ENCODE measurements around the gene WDR37.
"Not testable (repeated sequence)": the region's sequence is repeated elsewhere in the genome, so short reads cannot be mapped to it uniquely, and the experiment has no call there.

DNA sequence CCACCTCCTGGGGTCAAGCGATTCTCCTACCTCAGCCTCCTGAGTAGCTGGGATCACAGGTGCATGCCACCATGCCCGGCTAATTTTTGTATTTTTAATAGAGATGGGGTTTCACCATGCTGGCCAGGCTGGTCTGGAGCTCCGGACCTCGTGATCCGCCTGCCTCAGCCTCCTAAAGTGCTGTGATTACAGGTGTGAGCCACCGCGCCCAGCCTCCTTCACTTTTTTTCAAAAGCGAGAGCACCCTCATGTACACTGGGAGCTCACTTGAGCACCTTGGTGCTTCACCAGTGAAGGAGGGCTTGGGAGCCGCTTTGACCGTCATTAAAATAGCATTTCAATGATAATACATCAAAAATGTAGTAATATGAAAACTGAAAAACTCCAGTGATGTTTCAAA, 102.4 kb downstream of the WDR37 start:
- not testable (repeated sequence) for TF ChIP-seq EZH2phosphoT487 (IDR thresholded peaks at IDR 0.05; ENCODE audit: borderline replicate concordance, low read length)
- TF ChIP-seq, protein P1, sequence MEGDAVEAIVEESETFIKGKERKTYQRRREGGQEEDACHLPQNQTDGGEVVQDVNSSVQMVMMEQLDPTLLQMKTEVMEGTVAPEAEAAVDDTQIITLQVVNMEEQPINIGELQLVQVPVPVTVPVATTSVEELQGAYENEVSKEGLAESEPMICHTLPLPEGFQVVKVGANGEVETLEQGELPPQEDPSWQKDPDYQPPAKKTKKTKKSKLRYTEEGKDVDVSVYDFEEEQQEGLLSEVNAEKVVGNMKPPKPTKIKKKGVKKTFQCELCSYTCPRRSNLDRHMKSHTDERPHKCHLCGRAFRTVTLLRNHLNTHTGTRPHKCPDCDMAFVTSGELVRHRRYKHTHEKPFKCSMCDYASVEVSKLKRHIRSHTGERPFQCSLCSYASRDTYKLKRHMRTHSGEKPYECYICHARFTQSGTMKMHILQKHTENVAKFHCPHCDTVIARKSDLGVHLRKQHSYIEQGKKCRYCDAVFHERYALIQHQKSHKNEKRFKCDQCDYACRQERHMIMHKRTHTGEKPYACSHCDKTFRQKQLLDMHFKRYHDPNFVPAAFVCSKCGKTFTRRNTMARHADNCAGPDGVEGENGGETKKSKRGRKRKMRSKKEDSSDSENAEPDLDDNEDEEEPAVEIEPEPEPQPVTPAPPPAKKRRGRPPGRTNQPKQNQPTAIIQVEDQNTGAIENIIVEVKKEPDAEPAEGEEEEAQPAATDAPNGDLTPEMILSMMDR (IDR thresholded peaks at IDR 0.05; ENCODE audit: low read depth, low read length, poor library complexity, severe bottlenecking): not testable (repeated sequence)

Measured in DOHH2 (cell line).